Mammary epithelial cell (primary cell): ENCODE measurements around the gene ZNF827.

Experiments
- EZH2 ChIP-seq: IDR thresholded peaks from 2 replicates; pipeline ENCODE4 v1.6.1; 2012; ENCODE audit warnings: low read length, inconsistent platforms, borderline replicate concordance
- TF ChIP-seq, protein P1 (sequence below), 2 donors: IDR thresholded peaks in 1 of 2; conservative IDR thresholded peaks in 1 of 2; 2 replicates each; pipeline ENCODE4 v1.5.1; 2011 to 2012; ENCODE audit warnings: inconsistent platforms in 2 of 2, low read length in 2 of 2, mild to moderate bottlenecking in 2 of 2, control low read depth in 1 of 2, low read depth in 1 of 2; ENCODE audit not compliant: insufficient read depth in 1 of 2; ENCODE audit errors: extremely low read depth in 1 of 2

GRCh38 chr4:145843148-145843547 lies 95.5 kb downstream of the ZNF827 start:
- TF ChIP-seq, protein P1, sequence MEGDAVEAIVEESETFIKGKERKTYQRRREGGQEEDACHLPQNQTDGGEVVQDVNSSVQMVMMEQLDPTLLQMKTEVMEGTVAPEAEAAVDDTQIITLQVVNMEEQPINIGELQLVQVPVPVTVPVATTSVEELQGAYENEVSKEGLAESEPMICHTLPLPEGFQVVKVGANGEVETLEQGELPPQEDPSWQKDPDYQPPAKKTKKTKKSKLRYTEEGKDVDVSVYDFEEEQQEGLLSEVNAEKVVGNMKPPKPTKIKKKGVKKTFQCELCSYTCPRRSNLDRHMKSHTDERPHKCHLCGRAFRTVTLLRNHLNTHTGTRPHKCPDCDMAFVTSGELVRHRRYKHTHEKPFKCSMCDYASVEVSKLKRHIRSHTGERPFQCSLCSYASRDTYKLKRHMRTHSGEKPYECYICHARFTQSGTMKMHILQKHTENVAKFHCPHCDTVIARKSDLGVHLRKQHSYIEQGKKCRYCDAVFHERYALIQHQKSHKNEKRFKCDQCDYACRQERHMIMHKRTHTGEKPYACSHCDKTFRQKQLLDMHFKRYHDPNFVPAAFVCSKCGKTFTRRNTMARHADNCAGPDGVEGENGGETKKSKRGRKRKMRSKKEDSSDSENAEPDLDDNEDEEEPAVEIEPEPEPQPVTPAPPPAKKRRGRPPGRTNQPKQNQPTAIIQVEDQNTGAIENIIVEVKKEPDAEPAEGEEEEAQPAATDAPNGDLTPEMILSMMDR (conservative IDR thresholded peaks at IDR 0.05 in 1 of 2, IDR thresholded peaks at IDR 0.05 in 1 of 2; ENCODE audit: extremely low read depth in 1 of 2, insufficient read depth in 1 of 2, low read depth in 1 of 2, low read length in 2 of 2), result no peak
- TF ChIP-seq EZH2, result no peak
